Esophagus (tissue), 2 donors: ENCODE measurements around the gene SRGAP2C. TPM values are rescaled to one million over a fixed set of nuclear protein-coding genes. Genes with fewer than 3 reads are reported as not detected.
A peak's percentile ranks its signal among the peaks of the same experiment; 100 is the strongest.
"Not testable (repeated sequence)": the region's sequence is repeated elsewhere in the genome, so short reads cannot be mapped to it uniquely, and the experiment has no call there.

ENCODE experiments used
- H3K27ac ChIP-seq, 2 donors: one replicate each; pipeline ENCODE4 v1.5.1; 2013; ENCODE audit warnings: low read depth in 2 of 2, mild to moderate bottlenecking in 2 of 2, inconsistent platforms in 1 of 2, low read length in 1 of 2, moderate library complexity in 1 of 2
- H3K27me3 ChIP-seq, 2 donors: one replicate each; pipeline ENCODE4 v1.6.1; 2013; ENCODE audit warnings: low read length in 2 of 2, control low read depth in 1 of 2, mild to moderate bottlenecking in 1 of 2; ENCODE audit not compliant: insufficient read depth in 2 of 2, control insufficient read depth in 1 of 2
- H3K36me3 ChIP-seq, 2 donors: one replicate each; pipeline ENCODE4 v1.6.1; 2013; ENCODE audit warnings: low read length in 1 of 2; ENCODE audit not compliant: control insufficient read depth in 2 of 2, insufficient read depth in 2 of 2
- H3K4me1 ChIP-seq, 2 donors: one replicate each; pipeline ENCODE4 v1.6.1; 2013; ENCODE audit warnings: low read length in 1 of 2; ENCODE audit not compliant: control insufficient read depth in 2 of 2, insufficient read depth in 2 of 2
- H3K4me3 ChIP-seq, 2 donors: one replicate each; pipeline ENCODE4 v1.5.1; 2013; ENCODE audit warnings: low read length in 2 of 2, mild to moderate bottlenecking in 2 of 2, low read depth in 1 of 2, moderate library complexity in 1 of 2
- H3K9me3 ChIP-seq, 2 donors: one replicate each; pipeline ENCODE4 v1.6.1; 2013; ENCODE audit warnings: mild to moderate bottlenecking in 2 of 2, low read depth in 1 of 2, low read length in 1 of 2, moderate library complexity in 1 of 2; ENCODE audit not compliant: control insufficient read depth in 2 of 2, insufficient read depth in 1 of 2
- WGBS, 2 donors: extraction: QIAGEN DNeasy Blood & Tissue Kit; methylation state at CpG; one replicate each; pipeline ENCODE4 v1.1.7; 2013; 5-methylcytosine and 5-hydroxymethylcytosine counted together
- polyA plus RNA-seq, 2 donors: library from polyadenylated mRNA; stranded (reverse); fragments of 200-250 nt; gene quantifications; one replicate each; pipeline ENCODE4 v1.2.3, GENCODE V29; 2013
- donor health status: healthy with polysubstance abuse.
- donor health status: Bipolar disorder and iron deficiency.

The SRGAP2C gene
- polyA plus RNA-seq = 1 to 10 TPM; 2.0 to 2.8 TPM

GRCh38 chr1:121184290-121185127, at the start of gene SRGAP2C, which contains the start of gene FAM72B:
Gene SRGAP2C (plus strand): TSS chr1:121184975. CDS start chr1:121187447, 2,472 bp downstream.
Gene FAM72B (minus strand): TSS chr1:121184340. CDS start chr1:121183489, 851 bp downstream.
- H3K27ac ChIP-seq = peak within 1 kb of the TSS in 1 of 2 donors; percentile 59
- H3K9me3 ChIP-seq, H3K27me3 ChIP-seq, H3K36me3 ChIP-seq, H3K4me1 ChIP-seq: not testable (repeated sequence)
- WGBS, 2 donors = 0% methylated on average over 29 to 38 of the region's 54 CpGs
- H3K4me3 ChIP-seq = peak within 1 kb of the TSS; percentile 33 to 40

- no CpG with 5 or more reads among the region's 6 CpGs for WGBS, 2 donors
- not testable (repeated sequence) for H3K4me1 ChIP-seq, H3K36me3 ChIP-seq, H3K27me3 ChIP-seq, H3K4me3 ChIP-seq, H3K27ac ChIP-seq, H3K9me3 ChIP-seq
Observed at GRCh38 chr1:121140393-121140792, 44.4 kb upstream of the SRGAP2C start.

- H3K27ac ChIP-seq, H3K27me3 ChIP-seq, H3K36me3 ChIP-seq, H3K4me3 ChIP-seq, H3K4me1 ChIP-seq, H3K9me3 ChIP-seq: not testable (repeated sequence)
- WGBS, 2 donors = 0% methylated on average over 1 to 2 of the region's 9 CpGs
Observed at GRCh38 chr1:121148489-121149190, 36.1 kb upstream of the SRGAP2C start.

GRCh38 chr1:121151294-121151693, 33.5 kb upstream of the SRGAP2C start:
- WGBS, 2 donors = 43 to 46% methylated on average over 1 of the region's 1 CpG
- H3K27me3 ChIP-seq, H3K9me3 ChIP-seq, H3K36me3 ChIP-seq, H3K27ac ChIP-seq, H3K4me1 ChIP-seq, H3K4me3 ChIP-seq: not testable (repeated sequence)

- H3K4me1 ChIP-seq, H3K36me3 ChIP-seq, H3K4me3 ChIP-seq, H3K27me3 ChIP-seq, H3K27ac ChIP-seq, H3K9me3 ChIP-seq: not testable (repeated sequence)
Observed at GRCh38 chr1:121152788-121153187, 32.0 kb upstream of the SRGAP2C start.

GRCh38 chr1:121154811-121155210, 30.0 kb upstream of the SRGAP2C start:
- H3K36me3 ChIP-seq, H3K27ac ChIP-seq, H3K4me3 ChIP-seq, H3K4me1 ChIP-seq, H3K27me3 ChIP-seq, H3K9me3 ChIP-seq: not testable (repeated sequence)
- 67 to 87% methylated on average over 1 of the region's 2 CpGs for WGBS, 2 donors

- not testable (repeated sequence) for H3K9me3 ChIP-seq, H3K27ac ChIP-seq, H3K27me3 ChIP-seq, H3K4me3 ChIP-seq, H3K4me1 ChIP-seq, H3K36me3 ChIP-seq
- 76 to 82% methylated on average over 6 of the region's 6 CpGs for WGBS, 2 donors
Observed at GRCh38 chr1:121155671-121156358, 29.0 kb upstream of the SRGAP2C start.

GRCh38 chr1:121156958-121157603, 27.7 kb upstream of the SRGAP2C start:
- not testable (repeated sequence) for H3K4me1 ChIP-seq, H3K36me3 ChIP-seq, H3K27me3 ChIP-seq, H3K27ac ChIP-seq, H3K4me3 ChIP-seq, H3K9me3 ChIP-seq
- no CpG with 5 or more reads among the region's 4 CpGs for WGBS, 2 donors

- not testable (repeated sequence) for H3K36me3 ChIP-seq, H3K9me3 ChIP-seq, H3K27me3 ChIP-seq, H3K27ac ChIP-seq, H3K4me1 ChIP-seq, H3K4me3 ChIP-seq
- WGBS, 2 donors = 61% methylated on average over 1 of the region's 2 CpGs; no CpG with 5 or more reads in 1 of the 2 donors
Observed at GRCh38 chr1:121157609-121158008, 27.2 kb upstream of the SRGAP2C start.
